COLO668 (cell line): Measurements from ENCODE around the gene NUDT22.
A peak's percentile ranks its signal among the peaks of the same experiment; 100 is the strongest.
"Not testable (repeated sequence)": the region's sequence is repeated elsewhere in the genome, so short reads cannot be mapped to it uniquely, and the experiment has no call there.

ENCODE experiments used
- DNase-seq: peaks from one replicate; lab custom pipeline; 2025; ENCODE audit not compliant: unreplicated experiment; lab: John Stamatoyannopoulos, UW

The NUDT22 gene

GRCh38 chr11:64241241-64241490 lies 15.1 kb downstream of the NUDT22 start:
- peak; percentile 99 for DNase-seq

- DNase-seq = peak; percentile 56
Observed at GRCh38 chr11:64241491-64242374, 15.7 kb downstream of the NUDT22 start.

- no peak for DNase-seq
Observed at GRCh38 chr11:64243236-64243854, 17.3 kb downstream of the NUDT22 start.

GRCh38 chr11:64244107-64244506 lies 18.0 kb downstream of the NUDT22 start:
- DNase-seq = no peak

- DNase-seq = no peak
Observed at GRCh38 chr11:64244966-64245365, 18.9 kb downstream of the NUDT22 start.

- DNase-seq = peak; percentile 84
Observed at GRCh38 chr11:64245401-64245796, 19.3 kb downstream of the NUDT22 start.

GRCh38 chr11:64245797-64246620 lies 19.9 kb downstream of the NUDT22 start:
- peak; percentile 85 for DNase-seq

- not testable (repeated sequence) for DNase-seq
Observed at GRCh38 chr11:64246621-64246870, 20.5 kb downstream of the NUDT22 start.

GRCh38 chr11:64246871-64247728 lies 21.0 kb downstream of the NUDT22 start, which contains the start of gene PPP1R14B:
TSS of gene PPP1R14B (minus strand) at chr11:64246943. CDS start at chr11:64246673, 270 bp downstream.
- DNase-seq = peak; percentile 92

- DNase-seq = no peak
Observed at GRCh38 chr11:64247729-64248531, 21.9 kb downstream of the NUDT22 start.

- no peak for DNase-seq
Observed at GRCh38 chr11:64248578-64248977, 22.5 kb downstream of the NUDT22 start.

- DNase-seq = no peak
Observed at GRCh38 chr11:64249038-64249437, 23.0 kb downstream of the NUDT22 start.

GRCh38 chr11:64249563-64250414 lies 23.7 kb downstream of the NUDT22 start:
- DNase-seq = no peak

- DNase-seq = no peak
Observed at GRCh38 chr11:64250415-64251015, 24.4 kb downstream of the NUDT22 start.

GRCh38 chr11:64251016-64251752 lies 25.1 kb downstream of the NUDT22 start, which contains the start of gene PLCB3:
TSS of gene PLCB3 (plus strand) at chr11:64251530. CDS start at chr11:64251650, 120 bp downstream.
- peak; percentile 47 for DNase-seq

GRCh38 chr11:64251753-64252002 lies 25.6 kb downstream of the NUDT22 start:
- no peak for DNase-seq

GRCh38 chr11:64252003-64252872 lies 26.2 kb downstream of the NUDT22 start:
- peak; percentile 43 for DNase-seq
